ENCODE results near the gene SPAG7.
"Not testable (repeated sequence)": the region's sequence is repeated elsewhere in the genome, so short reads cannot be mapped to it uniquely, and the experiment has no call there.

GRCh38 chr17:4914551-4914950 lies 53.1 kb downstream of the SPAG7 start:
- not testable (repeated sequence) for TF ChIP-seq CTCF, POLR2AphosphoS5, POLR2A (IDR thresholded peaks at IDR 0.05)

Measured in breast epithelium (tissue), 3 donors.